WTC11 (cell line): Measurements from ENCODE around the gene DUSP1. TPM values are rescaled to one million over a fixed set of nuclear protein-coding genes. Genes with fewer than 3 reads are reported as not detected.

Experiments
- ATAC-seq: fragments of 200-7000 bp; cut with Tn5 transposase; 2 replicates; pipeline ENCODE4 v1.10.0; 2021; ENCODE audit warnings: mild to moderate bottlenecking, moderate library complexity
- CTCF ChIA-PET: fragments of 300-600 bp; sonication (Branson Sonifier 250); formaldehyde crosslinking; loops from one replicate; lab custom pipeline; 2021; ENCODE audit warnings: antibody characterized with exemption; lab: Charles Lee
- POLR2A ChIA-PET: fragments of 350-600 bp; sonication (Branson Sonifier 250); formaldehyde crosslinking; loops from one replicate; lab custom pipeline; 2021; ENCODE audit warnings: antibody characterized with exemption; lab: Charles Lee
- DNase-seq: peaks from one replicate; pipeline ENCODE4 v3.0.0; 2021; ENCODE audit warnings: low spot score
- H3K27ac Mint-ChIP-seq: 2 replicates; pipeline ENCODE4 v1.8.0; 2021; ENCODE audit warnings: mixed read lengths
- H3K27me3 Mint-ChIP-seq: 2 replicates; pipeline ENCODE4 v1.8.0; 2021; ENCODE audit warnings: low read depth, mild to moderate bottlenecking, moderate library complexity, mixed read lengths
- H3K36me3 Mint-ChIP-seq: 2 replicates; pipeline ENCODE4 v1.8.0; 2021; ENCODE audit warnings: mixed read lengths
- H3K4me1 Mint-ChIP-seq: 2 replicates; pipeline ENCODE4 v1.8.0; 2022; ENCODE audit warnings: mixed read lengths
- H3K4me3 Mint-ChIP-seq: 2 replicates; pipeline ENCODE4 v1.8.0; 2021; ENCODE audit warnings: mild to moderate bottlenecking, moderate library complexity, mixed read lengths
- H3K9me3 Mint-ChIP-seq: 2 replicates; pipeline ENCODE4 v1.8.0; 2021; ENCODE audit warnings: mixed read lengths
- ESRRA ChIP-seq: sonication (generic); formaldehyde crosslinking; IDR thresholded peaks from 2 replicates; pipeline ENCODE4 v1.8.1; 2022; ENCODE audit warnings: mild to moderate bottlenecking, missing genetic modification reagents, borderline replicate concordance
- IRF2 ChIP-seq: sonication (generic); formaldehyde crosslinking; IDR thresholded peaks from 2 replicates; pipeline ENCODE4 v1.8.0; 2022; ENCODE audit warnings: low read depth, missing genetic modification reagents, borderline replicate concordance
- MYBL2 ChIP-seq: sonication (generic); formaldehyde crosslinking; IDR thresholded peaks from 2 replicates; pipeline ENCODE4 v1.8.1; 2023; ENCODE audit warnings: mild to moderate bottlenecking, moderate library complexity, missing genetic modification reagents
- NR3C1 ChIP-seq: sonication (generic); formaldehyde crosslinking; conservative IDR thresholded peaks from 2 replicates; pipeline ENCODE4 v1.8.1; 2023; ENCODE audit warnings: low read depth, mild to moderate bottlenecking, missing genetic modification reagents
- TEAD1 ChIP-seq: sonication (generic); formaldehyde crosslinking; IDR thresholded peaks from 2 replicates; pipeline ENCODE4 v1.8.0; 2022; ENCODE audit warnings: mild to moderate bottlenecking, missing genetic modification reagents
- TP53 ChIP-seq: sonication (generic); formaldehyde crosslinking; IDR thresholded peaks from 2 replicates; pipeline ENCODE4 v1.8.1; 2023; ENCODE audit warnings: mild to moderate bottlenecking, missing genetic modification reagents
- ZNF423 ChIP-seq: fragments of 250-450 bp; sonication (Bioruptor Pico); IDR thresholded peaks from 2 replicates; pipeline ENCODE4 v2.1.2; 2022; ENCODE audit warnings: mild to moderate bottlenecking, moderate library complexity
- total RNA-seq: library from RNA; stranded (reverse); gene quantifications from 3 replicates; pipeline ENCODE4 v1.2.3, GENCODE V29; 2021
- TF ChIP-seq, protein P1 (sequence below): sonication (generic); formaldehyde crosslinking; IDR thresholded peaks from 2 replicates; pipeline ENCODE4 v1.8.0; 2023; ENCODE audit warnings: missing genetic modification reagents, mild to moderate bottlenecking, borderline replicate concordance
- TF ChIP-seq, protein P2 (sequence below): fragments of 250-450 bp; sonication (Bioruptor Pico); IDR thresholded peaks from 2 replicates; pipeline ENCODE4 v1.8.0; 2021; ENCODE audit warnings: mild to moderate bottlenecking
- TF ChIP-seq, protein P3 (sequence below): sonication (generic); formaldehyde crosslinking; IDR thresholded peaks from 2 replicates; pipeline ENCODE4 v1.8.0; 2022; ENCODE audit warnings: mild to moderate bottlenecking, missing genetic modification reagents
- TF ChIP-seq, protein P4 (sequence below): fragments of 250-450 bp; sonication (Bioruptor Pico); IDR thresholded peaks from 2 replicates; pipeline ENCODE4 v1.9.0; 2021; ENCODE audit warnings: moderate library complexity, mild to moderate bottlenecking, inconsistent platforms, borderline replicate concordance

The DUSP1 gene
- total RNA-seq, 1 experiment from 2014 or later = 9.5 TPM

DNA sequence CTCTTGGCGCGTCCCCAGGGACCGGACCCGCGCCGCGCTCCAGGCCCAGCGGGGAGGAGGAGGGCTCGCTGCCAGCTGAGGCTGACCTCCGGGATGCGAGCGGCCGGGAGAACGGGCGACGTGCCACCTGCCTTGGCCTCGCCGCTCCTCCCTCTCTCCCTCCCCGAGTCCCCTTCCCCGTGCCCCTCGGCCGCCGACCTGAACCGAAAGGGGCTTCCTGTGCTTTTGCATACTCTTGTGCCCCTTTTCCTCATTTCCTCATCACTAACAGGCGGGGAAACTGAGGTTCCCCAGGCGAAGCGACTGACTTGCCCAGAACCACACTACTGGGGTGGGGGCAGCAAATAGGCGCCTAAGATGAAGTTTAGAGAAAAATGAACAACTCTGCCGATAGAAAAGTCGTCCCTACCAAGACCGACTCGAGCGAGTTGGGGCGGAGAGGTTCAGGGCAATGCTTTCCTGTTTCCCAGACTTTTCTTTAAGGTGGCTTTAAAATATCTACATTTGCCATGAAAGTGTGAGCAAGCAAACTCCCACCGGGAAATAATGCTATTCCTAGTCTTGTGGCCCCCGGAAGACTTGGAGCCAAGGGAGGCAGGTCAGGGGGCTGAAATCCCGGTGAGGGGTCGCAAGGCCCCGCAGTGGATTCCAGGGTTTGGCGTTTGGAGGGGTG is 580 bp upstream of the DUSP1 start:
- CTCF ChIA-PET = interaction anchor here (0.6 to 5.2 kb wide), 48 partner anchors 9 to 346 kb away, joined by 3 to 72 read pairs (median 6); partner anchors contain the start of genes ATP6V0E1, ERGIC1 and RPL26L1
- peak; percentile 10 for ATAC-seq
- no peak for DNase-seq
- Mint-ChIP-seq H3K9me3 (no peaks in the 10 kb centered on the region), H3K27me3 (peaks cover 39% of the 10 kb centered on the region), H3K36me3 (peaks cover 13% of the 10 kb centered on the region), H3K4me3 (peak overlapping the region; percentile 81), H3K27ac (peak overlapping the region; percentile 90), H3K4me1 (peaks cover 18% of the 10 kb centered on the region)
- POLR2A ChIA-PET = interaction anchor here (0.6 to 2.9 kb wide), 15 partner anchors 14 to 186 kb away, joined by 3 to 11 read pairs (median 4); no protein-coding TSS in a partner anchor
- TF ChIP-seq IRF2 (no peak), ZNF423 (CRISPR knock-in tag) (peak; percentile 41; the same call in 1 of the 2 replicates)

DNA sequence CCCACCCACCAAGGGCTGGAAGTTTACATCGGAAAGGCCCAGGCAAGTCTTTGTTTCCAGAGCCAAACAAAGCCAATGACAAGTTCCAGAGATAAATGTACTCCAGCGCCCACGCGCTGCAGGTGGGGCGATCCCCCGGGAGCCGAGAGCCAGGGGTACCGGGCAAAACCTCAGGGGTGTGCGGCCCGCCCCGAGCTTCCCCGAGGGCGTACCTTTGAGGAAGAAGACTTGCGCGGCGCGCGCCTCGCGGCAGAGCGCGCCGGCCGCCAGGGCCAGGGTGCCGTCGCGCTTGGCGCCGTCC is 671 bp downstream of the DUSP1 start:
- H3K9me3 Mint-ChIP-seq = no peaks in the 10 kb centered on the region
- POLR2A ChIA-PET = interaction anchor here (0.6 to 2.9 kb wide), 9 partner anchors 14 to 287 kb away, joined by 3 to 11 read pairs (median 3); no protein-coding TSS in a partner anchor
- H3K4me1 Mint-ChIP-seq = peaks cover 29% of the 10 kb centered on the region

DNA sequence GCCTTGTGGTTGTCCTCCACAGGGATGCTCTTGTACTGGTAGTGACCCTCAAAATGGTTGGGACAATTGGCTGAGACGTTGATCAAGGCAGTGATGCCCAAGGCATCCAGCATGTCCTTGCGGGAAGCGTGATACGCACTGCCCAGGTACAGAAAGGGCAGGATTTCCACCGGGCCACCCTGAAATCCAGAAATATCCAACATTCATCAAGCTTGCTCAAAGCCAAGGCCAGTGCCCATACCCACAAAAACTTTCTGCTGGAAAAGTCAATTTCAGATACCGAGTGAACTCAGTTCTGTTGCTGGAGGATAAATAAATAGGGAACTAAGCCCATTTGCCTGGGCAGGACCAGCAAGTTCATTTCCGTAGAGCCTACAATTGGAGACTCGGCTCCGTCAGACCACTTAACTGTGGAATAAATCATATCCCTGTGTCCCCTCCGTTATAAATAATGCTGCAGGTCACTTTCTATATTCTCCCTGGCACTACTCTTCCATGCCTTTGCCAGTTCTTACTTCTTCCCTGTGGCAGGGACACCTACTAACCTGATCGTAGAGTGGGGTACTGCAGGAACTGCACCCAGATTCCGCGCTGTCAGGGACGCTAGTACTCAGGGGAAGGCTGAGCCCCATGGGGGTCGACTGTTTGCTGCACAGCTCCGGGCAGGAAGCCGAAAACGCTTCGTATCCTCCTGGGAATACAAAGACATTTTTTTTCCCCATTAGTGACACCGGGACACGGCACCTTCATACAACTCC is 1.2 kb downstream of the DUSP1 start:
- CTCF ChIA-PET = interaction anchor here (1.1 to 5.2 kb wide), 7 partner anchors 21 to 162 kb away, joined by 3 to 72 read pairs (median 28); partner anchors contain the start of gene ERGIC1
- TF ChIP-seq, protein P1, sequence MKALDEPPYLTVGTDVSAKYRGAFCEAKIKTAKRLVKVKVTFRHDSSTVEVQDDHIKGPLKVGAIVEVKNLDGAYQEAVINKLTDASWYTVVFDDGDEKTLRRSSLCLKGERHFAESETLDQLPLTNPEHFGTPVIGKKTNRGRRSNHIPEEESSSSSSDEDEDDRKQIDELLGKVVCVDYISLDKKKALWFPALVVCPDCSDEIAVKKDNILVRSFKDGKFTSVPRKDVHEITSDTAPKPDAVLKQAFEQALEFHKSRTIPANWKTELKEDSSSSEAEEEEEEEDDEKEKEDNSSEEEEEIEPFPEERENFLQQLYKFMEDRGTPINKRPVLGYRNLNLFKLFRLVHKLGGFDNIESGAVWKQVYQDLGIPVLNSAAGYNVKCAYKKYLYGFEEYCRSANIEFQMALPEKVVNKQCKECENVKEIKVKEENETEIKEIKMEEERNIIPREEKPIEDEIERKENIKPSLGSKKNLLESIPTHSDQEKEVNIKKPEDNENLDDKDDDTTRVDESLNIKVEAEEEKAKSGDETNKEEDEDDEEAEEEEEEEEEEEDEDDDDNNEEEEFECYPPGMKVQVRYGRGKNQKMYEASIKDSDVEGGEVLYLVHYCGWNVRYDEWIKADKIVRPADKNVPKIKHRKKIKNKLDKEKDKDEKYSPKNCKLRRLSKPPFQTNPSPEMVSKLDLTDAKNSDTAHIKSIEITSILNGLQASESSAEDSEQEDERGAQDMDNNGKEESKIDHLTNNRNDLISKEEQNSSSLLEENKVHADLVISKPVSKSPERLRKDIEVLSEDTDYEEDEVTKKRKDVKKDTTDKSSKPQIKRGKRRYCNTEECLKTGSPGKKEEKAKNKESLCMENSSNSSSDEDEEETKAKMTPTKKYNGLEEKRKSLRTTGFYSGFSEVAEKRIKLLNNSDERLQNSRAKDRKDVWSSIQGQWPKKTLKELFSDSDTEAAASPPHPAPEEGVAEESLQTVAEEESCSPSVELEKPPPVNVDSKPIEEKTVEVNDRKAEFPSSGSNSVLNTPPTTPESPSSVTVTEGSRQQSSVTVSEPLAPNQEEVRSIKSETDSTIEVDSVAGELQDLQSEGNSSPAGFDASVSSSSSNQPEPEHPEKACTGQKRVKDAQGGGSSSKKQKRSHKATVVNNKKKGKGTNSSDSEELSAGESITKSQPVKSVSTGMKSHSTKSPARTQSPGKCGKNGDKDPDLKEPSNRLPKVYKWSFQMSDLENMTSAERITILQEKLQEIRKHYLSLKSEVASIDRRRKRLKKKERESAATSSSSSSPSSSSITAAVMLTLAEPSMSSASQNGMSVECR (CRISPR knock-in tag) = no peak
- TF ChIP-seq ZNF423 (CRISPR knock-in tag) = no peak
- TF ChIP-seq, protein P2, sequence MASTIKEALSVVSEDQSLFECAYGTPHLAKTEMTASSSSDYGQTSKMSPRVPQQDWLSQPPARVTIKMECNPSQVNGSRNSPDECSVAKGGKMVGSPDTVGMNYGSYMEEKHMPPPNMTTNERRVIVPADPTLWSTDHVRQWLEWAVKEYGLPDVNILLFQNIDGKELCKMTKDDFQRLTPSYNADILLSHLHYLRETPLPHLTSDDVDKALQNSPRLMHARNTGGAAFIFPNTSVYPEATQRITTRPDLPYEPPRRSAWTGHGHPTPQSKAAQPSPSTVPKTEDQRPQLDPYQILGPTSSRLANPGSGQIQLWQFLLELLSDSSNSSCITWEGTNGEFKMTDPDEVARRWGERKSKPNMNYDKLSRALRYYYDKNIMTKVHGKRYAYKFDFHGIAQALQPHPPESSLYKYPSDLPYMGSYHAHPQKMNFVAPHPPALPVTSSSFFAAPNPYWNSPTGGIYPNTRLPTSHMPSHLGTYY = no peak
- no peak for TF ChIP-seq TEAD1 (CRISPR knock-in tag)
- TF ChIP-seq ESRRA = no peak
- no peak for TF ChIP-seq MYBL2 (CRISPR knock-in tag)
- TF ChIP-seq, protein P3, sequence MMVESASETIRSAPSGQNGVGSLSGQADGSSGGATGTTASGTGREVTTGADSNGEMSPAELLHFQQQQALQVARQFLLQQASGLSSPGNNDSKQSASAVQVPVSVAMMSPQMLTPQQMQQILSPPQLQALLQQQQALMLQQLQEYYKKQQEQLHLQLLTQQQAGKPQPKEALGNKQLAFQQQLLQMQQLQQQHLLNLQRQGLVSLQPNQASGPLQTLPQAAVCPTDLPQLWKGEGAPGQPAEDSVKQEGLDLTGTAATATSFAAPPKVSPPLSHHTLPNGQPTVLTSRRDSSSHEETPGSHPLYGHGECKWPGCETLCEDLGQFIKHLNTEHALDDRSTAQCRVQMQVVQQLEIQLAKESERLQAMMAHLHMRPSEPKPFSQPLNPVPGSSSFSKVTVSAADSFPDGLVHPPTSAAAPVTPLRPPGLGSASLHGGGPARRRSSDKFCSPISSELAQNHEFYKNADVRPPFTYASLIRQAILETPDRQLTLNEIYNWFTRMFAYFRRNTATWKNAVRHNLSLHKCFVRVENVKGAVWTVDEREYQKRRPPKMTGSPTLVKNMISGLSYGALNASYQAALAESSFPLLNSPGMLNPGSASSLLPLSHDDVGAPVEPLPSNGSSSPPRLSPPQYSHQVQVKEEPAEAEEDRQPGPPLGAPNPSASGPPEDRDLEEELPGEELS (CRISPR knock-in tag) = no peak
- TF ChIP-seq, protein P4, sequence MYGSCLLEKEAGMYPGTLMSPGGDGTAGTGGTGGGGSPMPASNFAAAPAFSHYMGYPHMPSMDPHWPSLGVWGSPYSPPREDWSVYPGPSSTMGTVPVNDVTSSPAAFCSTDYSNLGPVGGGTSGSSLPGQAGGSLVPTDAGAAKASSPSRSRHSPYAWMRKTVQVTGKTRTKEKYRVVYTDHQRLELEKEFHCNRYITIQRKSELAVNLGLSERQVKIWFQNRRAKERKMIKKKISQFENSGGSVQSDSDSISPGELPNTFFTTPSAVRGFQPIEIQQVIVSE (CRISPR knock-in tag) = no peak

More for the DNA sequence above, 671 bp downstream of the DUSP1 start:
- no peak for DNase-seq
- CTCF ChIA-PET = interaction anchor here (0.6 to 5.2 kb wide), 11 partner anchors 9 to 227 kb away, joined by 3 to 72 read pairs (median 15); partner anchors contain the start of gene ERGIC1
- peak overlapping the region; percentile 88 for H3K4me3 Mint-ChIP-seq
- H3K27me3 Mint-ChIP-seq = peaks cover 39% of the 10 kb centered on the region
- H3K36me3 Mint-ChIP-seq = peaks cover 13% of the 10 kb centered on the region
- no peak overlapping the region for H3K27ac Mint-ChIP-seq
- no peak for ATAC-seq
- TF ChIP-seq ESRRA = no peak
- TF ChIP-seq, protein P3 (CRISPR knock-in tag) = 0 out of 2 replicates have a peak, but pooled peaks have one; percentile 69
- TF ChIP-seq TP53 (CRISPR knock-in tag) = no peak
- TF ChIP-seq ZNF423 (CRISPR knock-in tag) = 0 out of 2 replicates have a peak, but pooled peaks have one; percentile 20
- TF ChIP-seq NR3C1 = no peak

More for the DNA sequence above, 1.2 kb downstream of the DUSP1 start:
- no peak for ATAC-seq
- Mint-ChIP-seq H3K4me1 (peaks cover 33% of the 10 kb centered on the region), H3K9me3 (no peaks in the 10 kb centered on the region), H3K4me3 (peak overlapping the region; percentile 88), H3K27ac (no peak overlapping the region), H3K27me3 (peaks cover 37% of the 10 kb centered on the region), H3K36me3 (peaks cover 13% of the 10 kb centered on the region)
- no peak for DNase-seq
- POLR2A ChIA-PET = interaction anchor here (0.6 to 2.9 kb wide), 9 partner anchors 15 to 287 kb away, joined by 3 to 11 read pairs (median 3); no protein-coding TSS in a partner anchor
